SK-N-SH (cell line): Measurements from ENCODE around the gene RPRD2. TPM values are rescaled to one million over a fixed set of nuclear protein-coding genes. Genes with fewer than 3 reads are reported as not detected.
"Not testable (repeated sequence)": the region's sequence is repeated elsewhere in the genome, so short reads cannot be mapped to it uniquely, and the experiment has no call there.

Source experiments
- CTCF ChIA-PET: fragments of 300-600, 350-600 bp; formaldehyde crosslinking; extraction: SDS; loops from one replicate; lab custom pipeline; 2021; lab: Yijun Ruan, JAX
- POLR2A ChIA-PET: fragments of 350-600 bp; sonication (Branson Sonifier 250); formaldehyde crosslinking; extraction: SDS; loops from one replicate; lab custom pipeline; 2020; ENCODE audit warnings: antibody characterized with exemption, inconsistent platforms; lab: Yijun Ruan, JAX
- DNase-seq: peaks from one replicate; pipeline ENCODE4 v3.0.0; 2012
- H2AFZ ChIP-seq: fragments of 200-600 bp; sonication (generic); 2 replicates; pipeline ENCODE4 v1.8.1; 2016; ENCODE audit warnings: antibody characterized with exemption, mild to moderate bottlenecking, low read depth
- H3F3A ChIP-seq: fragments of 200-600 bp; sonication (generic); replicated peaks from 2 replicates; pipeline ENCODE3; 2016; ENCODE audit warnings: antibody characterized with exemption, mild to moderate bottlenecking; ENCODE audit not compliant: insufficient read depth
- H3K27ac ChIP-seq, 2 experiments: fragments of 200-500 bp in 1 of 2; fragments of 200-600 bp in 1 of 2; sonication (Bioruptor generic) in 1 of 2; sonication (generic), shearing (Covaris generic) in 1 of 2; 2 replicates each; pipeline versions ENCODE4 v1.5.1 to v1.6.1; 2014 to 2016; ENCODE audit warnings: low read depth in 2 of 2, inconsistent platforms in 1 of 2, low read length in 1 of 2, mild to moderate bottlenecking in 1 of 2, mixed read lengths in 1 of 2
- H3K27me3 ChIP-seq: fragments of 200-600 bp; sonication (generic), shearing (Covaris generic); 2 replicates; pipeline ENCODE4 v1.6.1; 2016; ENCODE audit warnings: mixed run types; ENCODE audit not compliant: insufficient read depth
- H3K36me3 ChIP-seq, 2 experiments: fragments of 200-500 bp in 1 of 2; fragments of 200-600 bp in 1 of 2; sonication (Bioruptor generic) in 1 of 2; sonication (generic) in 1 of 2; replicated peaks in 1 of 2; 2 replicates each; pipeline versions ENCODE3 to v1.5.1; 2014 to 2016; ENCODE audit warnings: low read length in 1 of 2, mild to moderate bottlenecking in 1 of 2; ENCODE audit not compliant: insufficient read depth in 2 of 2, control insufficient read depth in 1 of 2
- H3K4me1 ChIP-seq, 2 experiments: fragments of 200-500 bp in 1 of 2; fragments of 200-600 bp in 1 of 2; sonication (Bioruptor generic) in 1 of 2; sonication (generic), shearing (Covaris generic) in 1 of 2; 2 replicates each; pipeline versions ENCODE4 v1.5.1 to v1.6.1; 2014 to 2016; ENCODE audit warnings: low read depth in 1 of 2, low read length in 1 of 2, mixed run types in 1 of 2; ENCODE audit not compliant: insufficient read depth in 2 of 2, control insufficient read depth in 1 of 2
- H3K4me2 ChIP-seq: fragments of 200-600 bp; sonication (generic), shearing (Covaris generic); 2 replicates; pipeline ENCODE4 v1.6.1; 2017; ENCODE audit warnings: mixed run types
- H3K4me3 ChIP-seq, 2 experiments: fragments of 200-500 bp in 1 of 2; fragments of 200-600 bp in 1 of 2; sonication (Bioruptor generic) in 1 of 2; sonication (generic), shearing (Covaris generic) in 1 of 2; 2 replicates each; pipeline versions ENCODE4 v1.5.1 to v1.8.1; 2014 to 2016; ENCODE audit warnings: low read depth in 2 of 2, inconsistent platforms in 1 of 2, low read length in 1 of 2, mild to moderate bottlenecking in 1 of 2, mixed read lengths in 1 of 2, moderate library complexity in 1 of 2
- H3K79me2 ChIP-seq: fragments of 200-600 bp; sonication (generic); 2 replicates; pipeline ENCODE4 v1.8.1; 2017; ENCODE audit warnings: mild to moderate bottlenecking; ENCODE audit not compliant: insufficient read depth
- H3K9ac ChIP-seq: fragments of 200-600 bp; sonication (generic); 2 replicates; pipeline ENCODE4 v1.6.1; 2017; ENCODE audit warnings: mixed run types
- H3K9me2 ChIP-seq: fragments of 200-600 bp; sonication (generic); 2 replicates; pipeline ENCODE4 v1.6.1; 2017; ENCODE audit warnings: mixed run types
- H3K9me3 ChIP-seq: fragments of 200-600 bp; sonication (generic); 2 replicates; pipeline ENCODE4 v1.6.1; 2017; ENCODE audit warnings: mixed run types, mild to moderate bottlenecking, moderate library complexity
- H4K20me1 ChIP-seq: fragments of 200-600 bp; sonication (generic); 2 replicates; pipeline ENCODE4 v1.6.1; 2017; ENCODE audit warnings: mild to moderate bottlenecking, mixed run types; ENCODE audit not compliant: insufficient read depth
- ELF1 ChIP-seq: IDR thresholded peaks from 2 replicates; pipeline ENCODE4 v1.4.0; 2012
- EZH2phosphoT487 ChIP-seq: fragments of 200-600 bp; sonication (generic); IDR thresholded peaks from 2 replicates; pipeline ENCODE4 v1.6.1; 2017; ENCODE audit warnings: low read depth, mixed run types, mild to moderate bottlenecking, antibody characterized with exemption, moderate library complexity, borderline replicate concordance
- FOSL2 ChIP-seq: IDR thresholded peaks from 2 replicates; pipeline ENCODE4 v1.4.0; 2012; ENCODE audit warnings: low read depth, mild to moderate bottlenecking, moderate library complexity, borderline replicate concordance
- GATA2 ChIP-seq: sonication (generic); formaldehyde crosslinking; IDR thresholded peaks from 2 replicates; pipeline ENCODE4 v1.5.0; 2020; ENCODE audit warnings: mild to moderate bottlenecking, missing genetic modification reagents
- NFIC ChIP-seq: IDR thresholded peaks from 2 replicates; pipeline ENCODE4 v1.4.0; 2012; ENCODE audit warnings: borderline replicate concordance
- POLR2AphosphoS5 ChIP-seq: IDR thresholded peaks from 2 replicates; pipeline ENCODE4 v1.6.1; 2012; ENCODE audit warnings: low read depth, low read length
- RFX5 ChIP-seq: IDR thresholded peaks from 2 replicates; pipeline ENCODE4 v1.6.1; 2012; ENCODE audit warnings: mild to moderate bottlenecking, improper control_type of control experiment, low read length
- SIN3A ChIP-seq: IDR thresholded peaks from 2 replicates; pipeline ENCODE4 v1.6.1; 2012; ENCODE audit warnings: low read depth, mild to moderate bottlenecking, low read length, moderate library complexity, borderline replicate concordance
- TAF1 ChIP-seq: IDR thresholded peaks from 2 replicates; pipeline ENCODE4 v1.6.1; 2012; ENCODE audit warnings: low read depth, mild to moderate bottlenecking, low read length, moderate library complexity, borderline replicate concordance
- TCF12 ChIP-seq: IDR thresholded peaks from 2 replicates; pipeline ENCODE4 v1.4.0; 2012
- WGBS: methylation state at CpG from one replicate; pipeline ENCODE4 v1.1.6; 2017; ENCODE audit warnings: low lambda C conversion rate; 5-methylcytosine and 5-hydroxymethylcytosine counted together
- polyA plus RNA-seq, 3 experiments: library from polyadenylated mRNA; depleted of rRNA; stranded (reverse); fragments of >200 nt; gene quantifications; 2 replicates each; pipeline ENCODE4 v1.2.3, GENCODE V29; 2012
- TF ChIP-seq, protein P1 (sequence below): fragments of 200-600 bp; sonication (generic); IDR thresholded peaks from 2 replicates; pipeline ENCODE4 v1.6.1; 2017; ENCODE audit warnings: antibody characterized with exemption, mild to moderate bottlenecking, moderate library complexity
- TF ChIP-seq, protein P2 (sequence below): IDR thresholded peaks from 2 replicates; pipeline ENCODE4 v1.6.1; 2012; ENCODE audit warnings: mild to moderate bottlenecking, low read depth, low read length, moderate library complexity

RPRD2 gene
- polyA plus RNA-seq, 1 of the 3 experiments (the other 2 are of a cell fraction) = 9.2 TPM

DNA sequence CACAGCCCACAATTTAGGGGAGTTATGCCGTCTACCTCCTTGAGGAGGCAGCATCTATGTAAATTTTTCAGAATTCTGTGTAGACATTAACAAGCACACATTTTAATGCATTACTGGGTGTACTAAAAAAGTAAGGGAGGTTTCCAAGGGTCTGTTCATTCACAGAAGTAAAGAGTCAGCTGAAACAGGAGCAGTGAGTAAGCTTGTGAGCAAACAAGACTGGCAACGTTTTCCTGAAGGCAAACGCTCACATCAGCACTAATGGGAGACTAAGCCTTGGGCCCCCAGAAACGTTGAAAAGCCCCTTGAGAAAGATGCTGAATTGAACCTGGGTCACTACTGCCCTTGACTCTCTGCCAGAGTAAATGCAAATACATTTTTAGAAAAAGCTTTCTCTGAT is 25.7 kb downstream of the RPRD2 start:
- Histone ChIP-seq H3K36me3 (peaks cover 0 to 4% of the 10 kb centered on the region in 2 experiments), H3K4me2 (no peak overlapping the region), H2AFZ (no peak overlapping the region), H3K27ac (no peak overlapping the region), H3K4me1 (no peaks in the 10 kb centered on the region), H3K9me3 (no peaks in the 10 kb centered on the region), H3K9me2 (no peaks in the 10 kb centered on the region), H3K79me2 (peaks cover 92% of the 10 kb centered on the region), H3F3A (peaks cover 6% of the 10 kb centered on the region), H4K20me1 (peaks cover 23% of the 10 kb centered on the region; the same call in 1 of the 2 replicates), H3K4me3 (no peak overlapping the region), H3K27me3 (no peaks in the 10 kb centered on the region), H3K9ac (no peak overlapping the region)
- TF ChIP-seq NFIC = no peak
- TF ChIP-seq, protein P1, sequence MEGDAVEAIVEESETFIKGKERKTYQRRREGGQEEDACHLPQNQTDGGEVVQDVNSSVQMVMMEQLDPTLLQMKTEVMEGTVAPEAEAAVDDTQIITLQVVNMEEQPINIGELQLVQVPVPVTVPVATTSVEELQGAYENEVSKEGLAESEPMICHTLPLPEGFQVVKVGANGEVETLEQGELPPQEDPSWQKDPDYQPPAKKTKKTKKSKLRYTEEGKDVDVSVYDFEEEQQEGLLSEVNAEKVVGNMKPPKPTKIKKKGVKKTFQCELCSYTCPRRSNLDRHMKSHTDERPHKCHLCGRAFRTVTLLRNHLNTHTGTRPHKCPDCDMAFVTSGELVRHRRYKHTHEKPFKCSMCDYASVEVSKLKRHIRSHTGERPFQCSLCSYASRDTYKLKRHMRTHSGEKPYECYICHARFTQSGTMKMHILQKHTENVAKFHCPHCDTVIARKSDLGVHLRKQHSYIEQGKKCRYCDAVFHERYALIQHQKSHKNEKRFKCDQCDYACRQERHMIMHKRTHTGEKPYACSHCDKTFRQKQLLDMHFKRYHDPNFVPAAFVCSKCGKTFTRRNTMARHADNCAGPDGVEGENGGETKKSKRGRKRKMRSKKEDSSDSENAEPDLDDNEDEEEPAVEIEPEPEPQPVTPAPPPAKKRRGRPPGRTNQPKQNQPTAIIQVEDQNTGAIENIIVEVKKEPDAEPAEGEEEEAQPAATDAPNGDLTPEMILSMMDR = no peak
- ChIA-PET CTCF (interaction anchor here (1.1 kb wide), 1 partner anchor 134 kb away, joined by 3 read pairs; no protein-coding TSS in a partner anchor), POLR2A (no interaction called here)
- 72% methylated on average over 4 of the region's 4 CpGs for WGBS
- DNase-seq = no peak

DNA sequence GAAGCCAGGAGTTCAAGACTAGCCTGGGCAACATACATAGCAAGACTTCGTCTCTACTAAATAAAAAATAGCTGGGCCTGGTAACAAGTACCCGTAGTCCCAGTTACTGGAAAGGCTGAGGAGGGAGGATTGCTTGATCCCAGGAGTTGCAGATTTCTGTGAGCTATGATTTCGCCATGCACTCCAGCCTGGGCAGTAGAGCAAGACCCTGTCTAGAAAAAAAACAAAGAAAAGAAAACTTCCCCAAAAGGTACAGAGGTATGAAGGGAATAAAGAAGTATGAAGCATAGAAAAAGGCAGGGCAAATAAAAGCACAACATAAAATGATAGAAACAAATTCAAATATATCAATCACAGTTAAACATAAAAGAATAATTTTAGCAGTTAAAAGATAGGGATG is 28.7 kb downstream of the RPRD2 start:
- Histone ChIP-seq H3K9me3 (no peaks in the 10 kb centered on the region), H3K4me1 (no peaks in the 10 kb centered on the region), H4K20me1 (peaks cover 22% of the 10 kb centered on the region; the same call in 1 of the 2 replicates), H3K27ac (no peak overlapping the region), H3K36me3 (peaks cover 0 to 10% of the 10 kb centered on the region in 2 experiments), H2AFZ (no peak overlapping the region), H3F3A (peaks cover 6% of the 10 kb centered on the region), H3K79me2 (peaks cover 94% of the 10 kb centered on the region), H3K4me3 (no peak overlapping the region), H3K4me2 (no peak overlapping the region), H3K9ac (no peak overlapping the region), H3K27me3 (no peaks in the 10 kb centered on the region), H3K9me2 (no peaks in the 10 kb centered on the region)
- 94% methylated on average over 3 of the region's 3 CpGs for WGBS
- POLR2A ChIA-PET = no interaction called here
- DNase-seq = no peak
- CTCF ChIA-PET = interaction anchor here (1.5 kb wide), 1 partner anchor 9 kb away, joined by 3 read pairs; no protein-coding TSS in a partner anchor
- TF ChIP-seq POLR2AphosphoS5 (no peak), RFX5 (no peak), GATA2 (CRISPR knock-in tag) (no peak), NFIC (no peak), ELF1 (no peak), TAF1 (no peak), EZH2phosphoT487 (no peak), SIN3A (no peak), FOSL2 (no peak), TCF12 (no peak)
- TF ChIP-seq, protein P2, sequence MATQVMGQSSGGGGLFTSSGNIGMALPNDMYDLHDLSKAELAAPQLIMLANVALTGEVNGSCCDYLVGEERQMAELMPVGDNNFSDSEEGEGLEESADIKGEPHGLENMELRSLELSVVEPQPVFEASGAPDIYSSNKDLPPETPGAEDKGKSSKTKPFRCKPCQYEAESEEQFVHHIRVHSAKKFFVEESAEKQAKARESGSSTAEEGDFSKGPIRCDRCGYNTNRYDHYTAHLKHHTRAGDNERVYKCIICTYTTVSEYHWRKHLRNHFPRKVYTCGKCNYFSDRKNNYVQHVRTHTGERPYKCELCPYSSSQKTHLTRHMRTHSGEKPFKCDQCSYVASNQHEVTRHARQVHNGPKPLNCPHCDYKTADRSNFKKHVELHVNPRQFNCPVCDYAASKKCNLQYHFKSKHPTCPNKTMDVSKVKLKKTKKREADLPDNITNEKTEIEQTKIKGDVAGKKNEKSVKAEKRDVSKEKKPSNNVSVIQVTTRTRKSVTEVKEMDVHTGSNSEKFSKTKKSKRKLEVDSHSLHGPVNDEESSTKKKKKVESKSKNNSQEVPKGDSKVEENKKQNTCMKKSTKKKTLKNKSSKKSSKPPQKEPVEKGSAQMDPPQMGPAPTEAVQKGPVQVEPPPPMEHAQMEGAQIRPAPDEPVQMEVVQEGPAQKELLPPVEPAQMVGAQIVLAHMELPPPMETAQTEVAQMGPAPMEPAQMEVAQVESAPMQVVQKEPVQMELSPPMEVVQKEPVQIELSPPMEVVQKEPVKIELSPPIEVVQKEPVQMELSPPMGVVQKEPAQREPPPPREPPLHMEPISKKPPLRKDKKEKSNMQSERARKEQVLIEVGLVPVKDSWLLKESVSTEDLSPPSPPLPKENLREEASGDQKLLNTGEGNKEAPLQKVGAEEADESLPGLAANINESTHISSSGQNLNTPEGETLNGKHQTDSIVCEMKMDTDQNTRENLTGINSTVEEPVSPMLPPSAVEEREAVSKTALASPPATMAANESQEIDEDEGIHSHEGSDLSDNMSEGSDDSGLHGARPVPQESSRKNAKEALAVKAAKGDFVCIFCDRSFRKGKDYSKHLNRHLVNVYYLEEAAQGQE = no peak
- TF ChIP-seq, protein P1 = no peak

DNA sequence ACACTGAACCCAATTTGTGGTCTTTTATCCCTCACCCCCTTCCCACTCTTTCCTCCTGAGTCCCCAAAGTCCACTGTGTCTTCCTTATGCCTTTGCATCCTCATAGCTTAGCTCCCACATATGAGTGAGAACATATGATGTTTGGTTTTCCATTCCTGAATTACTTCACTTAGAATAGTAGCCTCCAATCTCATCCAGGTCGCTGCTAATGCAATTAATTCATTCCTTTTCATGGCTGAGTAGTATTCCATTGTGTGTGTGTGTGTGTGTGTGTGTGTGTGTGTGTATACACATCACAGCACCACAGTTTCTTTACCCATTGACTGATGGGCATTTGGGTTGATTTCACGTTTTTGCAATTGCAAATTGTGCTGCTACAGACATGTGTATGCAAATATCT is 31.2 kb downstream of the RPRD2 start:
- H3K9me3 ChIP-seq, H3K9ac ChIP-seq, H3K27me3 ChIP-seq, H3K4me1 ChIP-seq, H3K4me2 ChIP-seq, POLR2A ChIA-PET, H3K9me2 ChIP-seq, DNase-seq, CTCF ChIA-PET, H2AFZ ChIP-seq, H3F3A ChIP-seq, H3K4me3 ChIP-seq, H3K27ac ChIP-seq: not testable (repeated sequence)
- Histone ChIP-seq H3K36me3 (peaks cover 0 to 13% of the 10 kb centered on the region in 2 experiments), H4K20me1 (0 out of 2 replicates have a peak, but pooled peaks cover 12% of the 10 kb centered on the region), H3K79me2 (peaks cover 97% of the 10 kb centered on the region)
- 85% methylated on average over 2 of the region's 2 CpGs for WGBS
